Measurements from ENCODE around the gene SHTN1. TPM values are rescaled to one million over a fixed set of nuclear protein-coding genes. Genes with fewer than 3 reads are reported as not detected.

Gene SHTN1
- total RNA-seq, 1 donor from 2014 or later, result 38.6 TPM

DNA sequence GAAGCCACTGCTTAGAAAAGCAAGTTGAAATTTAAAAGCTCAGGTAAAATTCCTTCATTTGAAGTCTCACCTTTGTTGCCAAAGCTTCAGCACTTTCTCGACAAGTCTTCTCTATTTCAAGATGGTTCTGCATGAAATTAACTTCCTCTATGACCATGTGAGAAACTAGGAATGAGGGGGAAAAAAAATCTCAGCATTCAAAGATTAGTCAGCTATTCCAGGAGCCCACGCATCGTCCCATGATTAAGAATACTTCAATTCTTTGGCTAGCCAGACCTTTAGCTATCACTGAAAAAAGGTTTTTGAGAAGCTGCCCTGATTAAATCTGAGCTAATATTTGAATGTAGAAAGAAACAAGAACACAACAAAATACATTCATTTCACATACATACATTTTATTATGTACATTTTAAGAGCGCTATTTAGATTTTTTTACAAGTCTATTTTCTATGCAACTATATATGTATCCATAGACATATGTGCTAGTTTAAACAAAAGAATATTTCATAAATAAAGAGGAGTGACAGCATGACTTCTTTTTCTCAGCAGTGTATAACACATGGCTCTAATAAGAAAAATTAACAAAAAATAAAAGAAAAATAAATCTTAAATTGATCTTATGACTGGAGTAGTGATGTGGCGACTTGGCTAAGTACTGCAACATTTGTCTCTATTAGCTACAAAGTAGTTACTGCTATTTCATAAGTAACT is 44.8 kb downstream of the SHTN1 start:
- peaks cover 2% of the 10 kb centered on the region for H3K4me1 Mint-ChIP-seq
- no peak overlapping the region for H3K4me3 Mint-ChIP-seq
- H3K36me3 Mint-ChIP-seq, result peaks cover 3% of the 10 kb centered on the region
- TF ChIP-seq, protein P1, sequence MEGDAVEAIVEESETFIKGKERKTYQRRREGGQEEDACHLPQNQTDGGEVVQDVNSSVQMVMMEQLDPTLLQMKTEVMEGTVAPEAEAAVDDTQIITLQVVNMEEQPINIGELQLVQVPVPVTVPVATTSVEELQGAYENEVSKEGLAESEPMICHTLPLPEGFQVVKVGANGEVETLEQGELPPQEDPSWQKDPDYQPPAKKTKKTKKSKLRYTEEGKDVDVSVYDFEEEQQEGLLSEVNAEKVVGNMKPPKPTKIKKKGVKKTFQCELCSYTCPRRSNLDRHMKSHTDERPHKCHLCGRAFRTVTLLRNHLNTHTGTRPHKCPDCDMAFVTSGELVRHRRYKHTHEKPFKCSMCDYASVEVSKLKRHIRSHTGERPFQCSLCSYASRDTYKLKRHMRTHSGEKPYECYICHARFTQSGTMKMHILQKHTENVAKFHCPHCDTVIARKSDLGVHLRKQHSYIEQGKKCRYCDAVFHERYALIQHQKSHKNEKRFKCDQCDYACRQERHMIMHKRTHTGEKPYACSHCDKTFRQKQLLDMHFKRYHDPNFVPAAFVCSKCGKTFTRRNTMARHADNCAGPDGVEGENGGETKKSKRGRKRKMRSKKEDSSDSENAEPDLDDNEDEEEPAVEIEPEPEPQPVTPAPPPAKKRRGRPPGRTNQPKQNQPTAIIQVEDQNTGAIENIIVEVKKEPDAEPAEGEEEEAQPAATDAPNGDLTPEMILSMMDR (IDR thresholded peaks at IDR 0.05; ENCODE audit: unreplicated experiment), result no peak
- no peaks in the 10 kb centered on the region for H3K9me3 Mint-ChIP-seq
- H3K27ac Mint-ChIP-seq, result no peak overlapping the region
- no peaks in the 10 kb centered on the region for H3K27me3 Mint-ChIP-seq (ENCODE audit: low read depth)
- DNase-seq (ENCODE audit: low spot score in 2 of 2, unreplicated experiment in 2 of 2), result no peak

DNA sequence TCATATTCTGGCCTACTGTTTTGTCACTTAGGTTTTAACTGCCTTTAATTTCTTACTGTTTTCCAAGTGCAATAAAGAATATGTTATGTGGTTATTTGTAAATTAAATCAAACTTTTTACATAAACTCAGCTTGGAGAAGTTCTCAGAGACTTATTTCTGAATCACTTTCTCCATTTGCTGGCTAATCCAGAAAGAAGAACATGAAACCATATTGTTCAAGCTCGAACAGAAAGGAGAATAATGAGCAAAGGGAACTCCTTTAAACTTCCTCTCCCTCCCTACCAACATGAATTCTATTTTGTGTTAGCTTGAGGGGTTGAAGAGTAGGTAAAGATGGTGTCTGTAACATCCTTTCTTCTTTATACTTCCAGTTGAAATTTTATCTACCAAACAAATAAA is 52.3 kb downstream of the SHTN1 start:
- peaks cover 14% of the 10 kb centered on the region for H3K36me3 Mint-ChIP-seq
- TF ChIP-seq, protein P1 (IDR thresholded peaks at IDR 0.05; ENCODE audit: unreplicated experiment), result no peak
- no peak overlapping the region for H3K27ac Mint-ChIP-seq
- H3K9me3 Mint-ChIP-seq, result no peaks in the 10 kb centered on the region
- no peak overlapping the region for H3K4me3 Mint-ChIP-seq
- DNase-seq (ENCODE audit: low spot score in 2 of 2, unreplicated experiment in 2 of 2), result no peak
- H3K4me1 Mint-ChIP-seq, result no peaks in the 10 kb centered on the region
- no peaks in the 10 kb centered on the region for H3K27me3 Mint-ChIP-seq (ENCODE audit: low read depth)

DNA sequence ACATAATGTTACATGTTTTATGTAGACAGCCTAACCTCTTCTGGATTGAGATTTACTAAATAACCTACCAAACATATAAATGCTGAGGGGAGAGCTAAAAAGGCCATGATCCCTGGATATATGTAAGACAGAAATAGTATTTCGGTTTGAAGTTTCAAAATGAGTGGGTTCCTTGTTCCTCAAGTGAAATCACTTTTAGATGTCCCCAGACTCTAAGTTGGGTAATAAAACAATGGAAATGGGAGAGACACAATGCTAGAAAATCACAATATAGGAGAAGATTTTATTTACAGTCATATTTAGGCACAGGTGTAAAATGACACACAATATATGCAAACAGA is 56.5 kb downstream of the SHTN1 start:
- no peaks in the 10 kb centered on the region for H3K4me1 Mint-ChIP-seq
- peaks cover 3% of the 10 kb centered on the region for H3K9me3 Mint-ChIP-seq
- TF ChIP-seq, protein P1 (IDR thresholded peaks at IDR 0.05; ENCODE audit: unreplicated experiment), result no peak
- DNase-seq (ENCODE audit: low spot score in 2 of 2, unreplicated experiment in 2 of 2), result no peak
- no peak overlapping the region for H3K27ac Mint-ChIP-seq
- no peak overlapping the region for H3K4me3 Mint-ChIP-seq
- no peaks in the 10 kb centered on the region for H3K27me3 Mint-ChIP-seq (ENCODE audit: low read depth)
- peaks cover 25% of the 10 kb centered on the region for H3K36me3 Mint-ChIP-seq

DNA sequence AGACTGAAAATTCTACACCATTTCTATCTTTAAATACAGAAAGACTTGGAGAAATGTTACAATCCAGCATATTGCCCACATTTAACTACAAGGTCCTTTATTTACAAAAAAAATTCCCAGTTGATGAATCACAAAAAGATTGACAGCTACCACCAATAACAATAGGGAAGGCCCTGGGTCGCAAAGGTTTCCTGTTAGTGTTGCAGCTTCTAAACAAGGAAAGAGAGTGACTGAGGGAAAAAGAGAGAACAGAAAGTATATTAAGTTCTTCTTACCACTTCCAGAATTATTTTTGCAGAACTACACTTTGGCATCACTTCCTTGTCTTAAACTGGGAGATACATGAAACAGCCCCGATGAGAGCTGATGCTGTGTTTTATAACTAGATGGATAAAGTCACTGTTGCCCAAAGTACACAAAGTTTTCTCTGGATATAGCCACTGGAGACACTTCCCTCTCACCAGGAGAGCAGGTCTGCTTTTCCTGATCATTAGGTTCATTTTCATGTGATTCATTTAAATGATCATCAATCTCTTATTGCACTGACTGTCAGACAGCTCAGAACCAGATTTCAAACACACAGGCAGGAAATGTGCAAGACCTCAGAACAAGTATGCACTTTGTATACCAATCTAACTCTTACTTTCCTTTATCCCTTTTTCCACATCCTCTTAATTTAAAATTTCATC is 57.0 kb downstream of the SHTN1 start:
- no peak overlapping the region for H3K4me3 Mint-ChIP-seq
- no peaks in the 10 kb centered on the region for H3K27me3 Mint-ChIP-seq (ENCODE audit: low read depth)
- TF ChIP-seq, protein P1 (IDR thresholded peaks at IDR 0.05; ENCODE audit: unreplicated experiment), result no peak
- H3K9me3 Mint-ChIP-seq, result peaks cover 3% of the 10 kb centered on the region
- no peak for DNase-seq (ENCODE audit: low spot score in 2 of 2, unreplicated experiment in 2 of 2)
- no peaks in the 10 kb centered on the region for H3K4me1 Mint-ChIP-seq
- no peak overlapping the region for H3K27ac Mint-ChIP-seq
- H3K36me3 Mint-ChIP-seq, result peaks cover 30% of the 10 kb centered on the region

DNA sequence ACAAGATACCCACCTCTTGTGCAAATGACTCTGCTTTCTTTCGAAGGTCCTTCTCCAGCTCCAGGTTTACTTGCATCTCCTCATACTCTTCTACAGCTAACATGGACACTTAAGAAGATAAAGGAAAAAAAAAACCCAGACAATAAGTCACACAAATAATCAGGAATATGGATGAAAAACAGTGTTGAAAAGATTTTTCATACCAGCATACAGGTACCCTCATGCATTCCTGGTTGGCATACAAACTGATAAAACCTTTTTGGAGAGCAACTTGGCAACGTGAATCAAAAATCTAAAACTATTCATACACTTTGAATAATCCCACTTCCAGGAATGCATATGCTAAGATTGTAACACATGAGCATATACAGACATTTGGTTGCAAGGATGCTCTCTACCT is 60.1 kb downstream of the SHTN1 start:
- H3K27ac Mint-ChIP-seq, result no peak overlapping the region

More for the DNA sequence above, 60.1 kb downstream of the SHTN1 start:
- no peaks in the 10 kb centered on the region for H3K4me1 Mint-ChIP-seq
- TF ChIP-seq, protein P1 (IDR thresholded peaks at IDR 0.05; ENCODE audit: unreplicated experiment), result no peak
- no peak overlapping the region for H3K4me3 Mint-ChIP-seq
- H3K27me3 Mint-ChIP-seq (ENCODE audit: low read depth), result no peaks in the 10 kb centered on the region
- H3K36me3 Mint-ChIP-seq, result peaks cover 28% of the 10 kb centered on the region
- peaks cover 3% of the 10 kb centered on the region for H3K9me3 Mint-ChIP-seq
- DNase-seq (ENCODE audit: low spot score in 2 of 2, unreplicated experiment in 2 of 2), result no peak
